ENCODE measurements around the gene SCLT1. TPM values are rescaled to one million over a fixed set of nuclear protein-coding genes. Genes with fewer than 3 reads are reported as not detected.
"Not testable (repeated sequence)": the region's sequence is repeated elsewhere in the genome, so short reads cannot be mapped to it uniquely, and the experiment has no call there.

The SCLT1 gene
- polyA plus RNA-seq, 2 donors = 3.3 to 4.3 TPM

GRCh38 chr4:129085472-129085871, 7.9 kb downstream of the SCLT1 start:
- Histone ChIP-seq H3K27ac (ENCODE audit: low read depth in 2 of 2, low read length in 1 of 2) (no peak overlapping the region), H3K4me1 (ENCODE audit: control insufficient read depth in 2 of 2, insufficient read depth in 2 of 2, low read length in 1 of 2) (no peaks in the 10 kb centered on the region), H3K27me3 (ENCODE audit: control insufficient read depth in 1 of 2, insufficient read depth in 2 of 2, low read length in 2 of 2) (no peaks in the 10 kb centered on the region), H3K9me3 (ENCODE audit: control insufficient read depth in 2 of 2, insufficient read depth in 1 of 2, low read depth in 1 of 2, low read length in 1 of 2) (no peaks in the 10 kb centered on the region), H3K4me3 (ENCODE audit: low read depth in 1 of 2, low read length in 2 of 2) (no peak overlapping the region), H3K36me3 (ENCODE audit: control insufficient read depth in 2 of 2, insufficient read depth in 2 of 2, low read length in 1 of 2) (peaks cover 0 to 6% of the 10 kb centered on the region in 2 donors)
- WGBS, 2 donors = 96% methylated on average over 4 of the region's 4 CpGs

- peaks cover 0 to 6% of the 10 kb centered on the region in 2 donors for H3K36me3 ChIP-seq (ENCODE audit: control insufficient read depth in 2 of 2, insufficient read depth in 2 of 2, low read length in 1 of 2)
- no peak overlapping the region for H3K27ac ChIP-seq (ENCODE audit: low read depth in 2 of 2, low read length in 1 of 2)
- H3K9me3 ChIP-seq (ENCODE audit: control insufficient read depth in 2 of 2, insufficient read depth in 1 of 2, low read depth in 1 of 2, low read length in 1 of 2) = no peaks in the 10 kb centered on the region
- H3K4me1 ChIP-seq (ENCODE audit: control insufficient read depth in 2 of 2, insufficient read depth in 2 of 2, low read length in 1 of 2) = no peaks in the 10 kb centered on the region
- H3K27me3 ChIP-seq (ENCODE audit: control insufficient read depth in 1 of 2, insufficient read depth in 2 of 2, low read length in 2 of 2) = no peaks in the 10 kb centered on the region
- no peak overlapping the region for H3K4me3 ChIP-seq (ENCODE audit: low read depth in 1 of 2, low read length in 2 of 2)
- WGBS, 2 donors = 95 to 96% methylated on average over 5 of the region's 5 CpGs
These were observed 11.0 kb downstream of the SCLT1 start for GRCh38 chr4:129082302-129082701.

GRCh38 chr4:129080129-129080528, 13.2 kb downstream of the SCLT1 start:
- H3K4me3 ChIP-seq (ENCODE audit: low read depth in 1 of 2, low read length in 2 of 2) = no peak overlapping the region
- no peak overlapping the region for H3K27ac ChIP-seq (ENCODE audit: low read depth in 2 of 2, low read length in 1 of 2)
- no peaks in the 10 kb centered on the region for H3K27me3 ChIP-seq (ENCODE audit: control insufficient read depth in 1 of 2, insufficient read depth in 2 of 2, low read length in 2 of 2)
- peaks cover 0 to 6% of the 10 kb centered on the region in 2 donors for H3K36me3 ChIP-seq (ENCODE audit: control insufficient read depth in 2 of 2, insufficient read depth in 2 of 2, low read length in 1 of 2)
- H3K9me3 ChIP-seq (ENCODE audit: control insufficient read depth in 2 of 2, insufficient read depth in 1 of 2, low read depth in 1 of 2, low read length in 1 of 2) = no peaks in the 10 kb centered on the region
- H3K4me1 ChIP-seq (ENCODE audit: control insufficient read depth in 2 of 2, insufficient read depth in 2 of 2, low read length in 1 of 2) = no peaks in the 10 kb centered on the region

DNA sequence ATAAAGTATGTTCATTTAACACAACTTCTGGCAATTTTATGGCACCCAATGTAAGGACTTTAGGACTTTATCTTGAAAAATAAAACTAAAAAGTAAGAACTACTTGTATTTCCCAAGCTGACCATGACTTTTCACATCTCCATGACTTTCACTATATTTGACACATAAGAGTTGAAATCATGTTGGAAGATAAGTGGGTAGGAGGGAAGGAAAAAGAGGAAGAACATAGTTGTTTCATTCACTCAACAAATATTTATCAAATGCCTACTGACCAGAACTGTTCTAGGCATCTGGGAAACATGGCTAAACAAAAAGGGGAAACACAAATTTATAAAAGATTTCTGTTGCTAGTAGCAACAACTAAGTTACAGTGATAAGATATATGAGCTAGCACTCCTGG, 16.0 kb downstream of the SCLT1 start:
- Histone ChIP-seq H3K27ac (ENCODE audit: low read depth in 2 of 2, low read length in 1 of 2) (no peak overlapping the region), H3K4me3 (ENCODE audit: low read depth in 1 of 2, low read length in 2 of 2) (no peak overlapping the region), H3K27me3 (ENCODE audit: control insufficient read depth in 1 of 2, insufficient read depth in 2 of 2, low read length in 2 of 2) (no peaks in the 10 kb centered on the region), H3K9me3 (ENCODE audit: control insufficient read depth in 2 of 2, insufficient read depth in 1 of 2, low read depth in 1 of 2, low read length in 1 of 2) (no peaks in the 10 kb centered on the region), H3K4me1 (ENCODE audit: control insufficient read depth in 2 of 2, insufficient read depth in 2 of 2, low read length in 1 of 2) (no peaks in the 10 kb centered on the region), H3K36me3 (ENCODE audit: control insufficient read depth in 2 of 2, insufficient read depth in 2 of 2, low read length in 1 of 2) (peaks cover 2 to 6% of the 10 kb centered on the region in 2 donors)

DNA sequence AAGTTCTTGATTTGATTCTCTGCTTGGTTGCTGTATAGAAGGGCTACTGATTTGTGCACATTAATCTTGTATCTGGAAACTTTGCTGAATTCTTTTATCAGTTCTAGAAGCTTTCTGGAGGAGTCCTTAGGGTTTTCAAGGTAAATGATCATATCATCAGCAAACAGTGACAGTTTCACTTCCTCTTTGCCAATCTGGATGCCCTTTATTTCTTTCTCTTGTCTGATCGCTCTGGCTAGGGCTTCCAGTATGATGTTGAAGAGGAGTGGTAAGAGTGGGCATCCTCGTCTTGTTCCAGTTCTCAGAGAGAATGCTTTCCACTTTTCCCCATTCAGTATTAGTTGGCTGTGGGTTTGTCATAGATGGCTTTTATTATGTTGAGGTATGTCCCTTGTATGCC, 23.8 kb downstream of the SCLT1 start:
- not testable (repeated sequence) for H3K9me3 ChIP-seq (ENCODE audit: control insufficient read depth in 2 of 2, insufficient read depth in 1 of 2, low read depth in 1 of 2, low read length in 1 of 2); H3K4me1 ChIP-seq (ENCODE audit: control insufficient read depth in 2 of 2, insufficient read depth in 2 of 2, low read length in 1 of 2); H3K4me3 ChIP-seq (ENCODE audit: low read depth in 1 of 2, low read length in 2 of 2); H3K27ac ChIP-seq (ENCODE audit: low read depth in 2 of 2, low read length in 1 of 2); H3K27me3 ChIP-seq (ENCODE audit: control insufficient read depth in 1 of 2, insufficient read depth in 2 of 2, low read length in 2 of 2); H3K36me3 ChIP-seq (ENCODE audit: control insufficient read depth in 2 of 2, insufficient read depth in 2 of 2, low read length in 1 of 2)
- 97% methylated on average over 2 of the region's 2 CpGs for WGBS, 2 donors

- peaks cover 2 to 4% of the 10 kb centered on the region in 2 donors for H3K36me3 ChIP-seq (ENCODE audit: control insufficient read depth in 2 of 2, insufficient read depth in 2 of 2, low read length in 1 of 2)
- H3K4me3 ChIP-seq (ENCODE audit: low read depth in 1 of 2, low read length in 2 of 2) = no peak overlapping the region
- no peak overlapping the region for H3K27ac ChIP-seq (ENCODE audit: low read depth in 2 of 2, low read length in 1 of 2)
- H3K27me3 ChIP-seq (ENCODE audit: control insufficient read depth in 1 of 2, insufficient read depth in 2 of 2, low read length in 2 of 2) = no peaks in the 10 kb centered on the region
- peaks cover 8 to 20% of the 10 kb centered on the region in 2 donors for H3K9me3 ChIP-seq (ENCODE audit: control insufficient read depth in 2 of 2, insufficient read depth in 1 of 2, low read depth in 1 of 2, low read length in 1 of 2)
- no peaks in the 10 kb centered on the region for H3K4me1 ChIP-seq (ENCODE audit: control insufficient read depth in 2 of 2, insufficient read depth in 2 of 2, low read length in 1 of 2)
These were observed 28.6 kb downstream of the SCLT1 start for GRCh38 chr4:129064717-129065116.

DNA sequence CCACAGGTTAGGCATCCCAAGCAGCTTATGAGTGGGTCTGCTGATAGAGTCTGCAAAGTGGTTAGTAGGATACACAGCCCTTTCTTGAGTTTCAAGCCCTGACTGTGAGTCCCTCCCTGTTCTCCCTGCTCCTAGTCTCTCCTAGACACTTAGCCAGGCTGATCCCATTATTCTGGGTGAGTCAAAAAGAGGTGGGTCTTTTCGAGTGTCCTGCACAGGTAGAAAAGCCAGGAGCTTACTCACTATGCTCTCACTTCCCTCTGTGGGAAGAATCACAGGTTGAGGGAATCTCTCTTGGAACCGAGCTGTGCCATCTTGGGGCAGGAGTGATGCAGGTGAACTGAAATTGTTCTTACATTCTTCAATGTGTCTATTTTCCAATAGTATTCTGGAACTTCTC, 29.7 kb downstream of the SCLT1 start:
- Histone ChIP-seq H3K4me3 (ENCODE audit: low read depth in 1 of 2, low read length in 2 of 2) (no peak overlapping the region), H3K9me3 (ENCODE audit: control insufficient read depth in 2 of 2, insufficient read depth in 1 of 2, low read depth in 1 of 2, low read length in 1 of 2) (peaks cover 8 to 20% of the 10 kb centered on the region in 2 donors), H3K36me3 (ENCODE audit: control insufficient read depth in 2 of 2, insufficient read depth in 2 of 2, low read length in 1 of 2) (peaks cover 2 to 4% of the 10 kb centered on the region in 2 donors), H3K27me3 (ENCODE audit: control insufficient read depth in 1 of 2, insufficient read depth in 2 of 2, low read length in 2 of 2) (no peaks in the 10 kb centered on the region), H3K27ac (ENCODE audit: low read depth in 2 of 2, low read length in 1 of 2) (no peak overlapping the region), H3K4me1 (ENCODE audit: control insufficient read depth in 2 of 2, insufficient read depth in 2 of 2, low read length in 1 of 2) (no peaks in the 10 kb centered on the region)
- 91 to 100% methylated on average over 2 of the region's 2 CpGs for WGBS, 2 donors

- WGBS, 2 donors = 94 to 96% methylated on average over 3 of the region's 3 CpGs
- Histone ChIP-seq H3K27me3 (ENCODE audit: control insufficient read depth in 1 of 2, insufficient read depth in 2 of 2, low read length in 2 of 2) (no peaks in the 10 kb centered on the region), H3K4me1 (ENCODE audit: control insufficient read depth in 2 of 2, insufficient read depth in 2 of 2, low read length in 1 of 2) (no peaks in the 10 kb centered on the region), H3K4me3 (ENCODE audit: low read depth in 1 of 2, low read length in 2 of 2) (no peak overlapping the region), H3K27ac (ENCODE audit: low read depth in 2 of 2, low read length in 1 of 2) (no peak overlapping the region), H3K9me3 (ENCODE audit: control insufficient read depth in 2 of 2, insufficient read depth in 1 of 2, low read depth in 1 of 2, low read length in 1 of 2) (peaks cover 8 to 20% of the 10 kb centered on the region in 2 donors), H3K36me3 (ENCODE audit: control insufficient read depth in 2 of 2, insufficient read depth in 2 of 2, low read length in 1 of 2) (peaks cover 2 to 4% of the 10 kb centered on the region in 2 donors)
These were observed 30.8 kb downstream of the SCLT1 start for GRCh38 chr4:129062580-129062979.

- peaks cover 21 to 32% of the 10 kb centered on the region in 2 donors for H3K9me3 ChIP-seq (ENCODE audit: control insufficient read depth in 2 of 2, insufficient read depth in 1 of 2, low read depth in 1 of 2, low read length in 1 of 2)
These were observed 34.3 kb downstream of the SCLT1 start for GRCh38 chr4:129059028-129059427.

GRCh38 chr4:129046055-129046959, 47.0 kb downstream of the SCLT1 start:
- Histone ChIP-seq H3K4me3 (ENCODE audit: low read depth in 1 of 2, low read length in 2 of 2) (no peak overlapping the region), H3K4me1 (ENCODE audit: control insufficient read depth in 2 of 2, insufficient read depth in 2 of 2, low read length in 1 of 2) (no peaks in the 10 kb centered on the region), H3K9me3 (ENCODE audit: control insufficient read depth in 2 of 2, insufficient read depth in 1 of 2, low read depth in 1 of 2, low read length in 1 of 2) (no peaks in the 10 kb centered on the region), H3K36me3 (ENCODE audit: control insufficient read depth in 2 of 2, insufficient read depth in 2 of 2, low read length in 1 of 2) (no peaks in the 10 kb centered on the region), H3K27ac (ENCODE audit: low read depth in 2 of 2, low read length in 1 of 2) (no peak overlapping the region), H3K27me3 (ENCODE audit: control insufficient read depth in 1 of 2, insufficient read depth in 2 of 2, low read length in 2 of 2) (no peaks in the 10 kb centered on the region)
- WGBS, 2 donors = 94 to 97% methylated on average over 1 of the region's 1 CpG

More at GRCh38 chr4:129059028-129059427, 34.3 kb downstream of the SCLT1 start:
- no peaks in the 10 kb centered on the region for H3K27me3 ChIP-seq (ENCODE audit: control insufficient read depth in 1 of 2, insufficient read depth in 2 of 2, low read length in 2 of 2)
- peaks cover 2 to 4% of the 10 kb centered on the region in 2 donors for H3K36me3 ChIP-seq (ENCODE audit: control insufficient read depth in 2 of 2, insufficient read depth in 2 of 2, low read length in 1 of 2)
- no peaks in the 10 kb centered on the region for H3K4me1 ChIP-seq (ENCODE audit: control insufficient read depth in 2 of 2, insufficient read depth in 2 of 2, low read length in 1 of 2)
- no peak overlapping the region for H3K4me3 ChIP-seq (ENCODE audit: low read depth in 1 of 2, low read length in 2 of 2)
- H3K27ac ChIP-seq (ENCODE audit: low read depth in 2 of 2, low read length in 1 of 2) = no peak overlapping the region
